HEK293T (cell line): ENCODE data around the gene SCAF1.

Source experiments
- ARNT ChIP-seq: fragments of 450-650 bp; IDR thresholded peaks from 2 replicates; pipeline ENCODE4 v1.6.1; 2017; ENCODE audit warnings: mild to moderate bottlenecking
- CTBP1 ChIP-seq: fragments of 450-650 bp; IDR thresholded peaks from 2 replicates; pipeline ENCODE4 v1.6.1; 2016; ENCODE audit warnings: borderline replicate concordance
- ELF4 ChIP-seq: fragments of 450-650 bp; IDR thresholded peaks from 2 replicates; pipeline ENCODE4 v1.6.1; 2017; ENCODE audit warnings: antibody characterized with exemption
- FOXK2 ChIP-seq: fragments of 450-650 bp; IDR thresholded peaks from 2 replicates; pipeline ENCODE4 v1.6.1; 2016; ENCODE audit warnings: mild to moderate bottlenecking
- FOXM1 ChIP-seq: fragments of 450-650 bp; IDR thresholded peaks from 2 replicates; pipeline ENCODE4 v1.6.1; 2017; ENCODE audit warnings: mild to moderate bottlenecking, borderline replicate concordance
- HDGF ChIP-seq: fragments of 450-650 bp; IDR thresholded peaks from 2 replicates; pipeline ENCODE4 v1.6.1; 2017; ENCODE audit warnings: antibody characterized with exemption, borderline replicate concordance
- L3MBTL2 ChIP-seq: fragments of 450-650 bp; conservative IDR thresholded peaks from 2 replicates; pipeline ENCODE4 v1.6.1; 2016; ENCODE audit warnings: mild to moderate bottlenecking
- LEF1 ChIP-seq: fragments of 450-650 bp; IDR thresholded peaks from 2 replicates; pipeline ENCODE4 v1.6.1; 2017; ENCODE audit warnings: mild to moderate bottlenecking, borderline replicate concordance
- SP1 ChIP-seq: fragments of 450-650 bp; IDR thresholded peaks from 2 replicates; pipeline ENCODE4 v1.6.1; 2017

GRCh38 chr19:49642492-49643035 is 555 bp downstream of the SCAF1 start:
- TF ChIP-seq ELF4, result no peak
- no peak for TF ChIP-seq FOXK2
- no peak for TF ChIP-seq FOXM1
- no peak for TF ChIP-seq L3MBTL2
- TF ChIP-seq LEF1, result no peak
- TF ChIP-seq ARNT, result no peak
- no peak for TF ChIP-seq SP1
- TF ChIP-seq HDGF, result no peak
- TF ChIP-seq CTBP1, result no peak
